T-cell (primary cell): ENCODE results near the gene PSPH. TPM values are rescaled to one million over a fixed set of nuclear protein-coding genes. Genes with fewer than 3 reads are reported as not detected.
"Not testable (repeated sequence)": the region's sequence is repeated elsewhere in the genome, so short reads cannot be mapped to it uniquely, and the experiment has no call there.

ENCODE experiments used
- ATAC-seq, 4 experiments: fragments of 200-7000 bp in 3 of 4; fragments of 150-1000 bp in 1 of 4; cut with Tn5 transposase; replicated peaks in 1 of 4; 1 replicate in 3 of 4; 2 replicates in 1 of 4; pipeline ENCODE4 v1.10.0; 2021; ENCODE audit warnings: moderate library complexity in 3 of 4, mild to moderate bottlenecking in 2 of 4, moderate number of reproducible peaks in 1 of 4
- CTCF ChIA-PET, 2 donors: fragments of 300-600 bp; sonication (Branson Sonifier 250); formaldehyde crosslinking; loops; one replicate each; lab custom pipeline; 2022; ENCODE audit warnings: antibody characterized with exemption in 2 of 2; lab: Charles Lee
- POLR2A ChIA-PET, 2 donors: fragments of 300-600 bp; sonication (Branson Sonifier 250); formaldehyde crosslinking; loops; one replicate each; lab custom pipeline; 2022; ENCODE audit warnings: antibody characterized with exemption in 2 of 2; lab: Charles Lee
- DNase-seq, 35 experiments: peaks; one replicate each; pipeline versions ENCODE4 v3.0.0 to v3.0.0-alpha.2; 2013 to 2023
- H3K27ac ChIP-seq: one replicate; pipeline ENCODE4 v1.5.1; 2013; ENCODE audit warnings: low read length
- H3K27me3 ChIP-seq, 2 experiments: replicated peaks in 1 of 2; 1 replicate in 1 of 2; 2 replicates in 1 of 2; pipeline versions ENCODE4 v1.6.1 to v1.7.0; 2013; ENCODE audit warnings: low read length in 1 of 2, mixed read lengths in 1 of 2; ENCODE audit not compliant: control insufficient read depth in 2 of 2, insufficient read depth in 2 of 2; ENCODE audit errors: extremely low read depth in 1 of 2
- H3K36me3 ChIP-seq, 2 donors: 1 replicate in 1 of 2; 2 replicates in 1 of 2; pipeline versions ENCODE4 v1.6.1 to v1.7.0; 2013; ENCODE audit warnings: low read length in 1 of 2; ENCODE audit not compliant: control insufficient read depth in 2 of 2, insufficient read depth in 1 of 2; ENCODE audit errors: extremely low read depth in 1 of 2
- H3K4me1 ChIP-seq, 2 experiments: 1 replicate in 1 of 2; 2 replicates in 1 of 2; pipeline versions ENCODE4 v1.6.1 to v1.7.0; 2013; ENCODE audit warnings: low read length in 2 of 2, mixed read lengths in 1 of 2; ENCODE audit not compliant: insufficient read depth in 2 of 2, control insufficient read depth in 1 of 2; ENCODE audit errors: extremely low read depth in 1 of 2
- H3K4me3 ChIP-seq, 2 donors: 1 replicate in 1 of 2; 2 replicates in 1 of 2; pipeline versions ENCODE4 v1.5.1 to v1.7.0; 2013; ENCODE audit warnings: mild to moderate bottlenecking in 2 of 2, low read length in 1 of 2, moderate library complexity in 1 of 2; ENCODE audit not compliant: control insufficient read depth in 1 of 2; ENCODE audit errors: extremely low read depth in 1 of 2
- H3K9me3 ChIP-seq: 2 replicates; pipeline ENCODE4 v1.7.0; 2013
- H3K27ac Mint-ChIP-seq, 2 donors: one replicate each; pipeline ENCODE4 v1.8.0; 2020 to 2021; ENCODE audit warnings: mild to moderate bottlenecking in 2 of 2, mixed read lengths in 2 of 2
- H3K27me3 Mint-ChIP-seq, 2 donors: one replicate each; pipeline ENCODE4 v1.8.0; 2021 to 2022; ENCODE audit warnings: mixed read lengths in 2 of 2
- H3K36me3 Mint-ChIP-seq: one replicate; pipeline ENCODE4 v1.8.0; 2021; ENCODE audit warnings: mixed read lengths
- H3K4me1 Mint-ChIP-seq, 3 donors: one replicate each; pipeline ENCODE4 v1.8.0; 2020 to 2022; ENCODE audit warnings: mixed read lengths in 3 of 3, mild to moderate bottlenecking in 1 of 3
- H3K4me3 Mint-ChIP-seq, 3 donors: one replicate each; pipeline ENCODE4 v1.8.0; 2020 to 2022; ENCODE audit warnings: mild to moderate bottlenecking in 3 of 3, mixed read lengths in 3 of 3, moderate library complexity in 3 of 3
- H3K9me3 Mint-ChIP-seq, 3 donors: one replicate each; pipeline ENCODE4 v1.8.0; 2020 to 2022; ENCODE audit warnings: mixed read lengths in 3 of 3
- WGBS: methylation state at CpG from one replicate; pipeline ENCODE4 v1.1.5; 2013; ENCODE audit warnings: missing lambda C conversion rate; ENCODE audit not compliant: insufficient coverage; 5-methylcytosine and 5-hydroxymethylcytosine counted together
- total RNA-seq, 35 experiments: library from RNA in 6 of 35; stranded (reverse) in 6 of 35; fragments of 120-200 nt in 1 of 35; gene quantifications; one replicate each; pipeline versions ENCODE4 v1.2.1 to v1.2.4 and lab custom pipeline; 2013 to 2026

Gene PSPH
- total RNA-seq, 5 donors from 2014 or later (not counting 1 experiment from before 2014, with no cell fraction given) = 1.9 to 8.3 (median 5.7) TPM

DNA sequence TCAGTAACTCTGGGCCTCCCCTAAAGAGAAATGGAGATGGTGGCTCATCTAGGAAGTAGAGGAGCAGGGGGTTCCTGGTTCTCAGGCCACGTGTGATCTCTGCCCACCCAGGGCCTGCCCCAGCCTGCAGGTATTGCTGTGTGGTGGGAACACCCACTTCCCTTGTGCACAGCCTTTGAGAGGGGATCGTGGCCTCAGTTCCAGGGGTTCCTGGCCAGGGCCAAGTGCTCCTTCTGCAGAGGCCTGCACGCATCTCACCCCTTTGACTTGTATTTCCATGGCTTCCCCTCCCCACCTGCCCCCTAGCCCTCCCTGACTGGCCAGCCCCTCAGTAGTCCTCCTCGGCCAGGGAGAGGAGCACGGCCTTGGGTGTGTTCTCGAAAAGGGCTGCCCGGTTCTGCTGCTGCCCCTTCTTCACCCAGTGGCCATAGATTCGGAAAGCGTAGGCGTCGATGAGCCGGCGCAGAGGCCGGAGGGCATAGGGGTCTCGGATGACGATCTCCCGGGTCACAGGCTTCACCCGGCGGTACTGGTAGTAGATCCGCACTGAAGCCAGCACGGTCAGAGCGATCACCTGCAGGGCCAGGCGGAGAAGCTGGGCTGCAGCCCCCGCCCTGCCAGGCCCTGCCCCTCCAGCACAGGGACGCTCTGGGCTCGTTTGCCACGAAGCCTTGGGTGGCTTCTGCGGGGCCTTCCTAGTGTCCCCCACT is 29.6 kb upstream of the PSPH start:
- H3K27me3 Mint-ChIP-seq, H3K4me1 ChIP-seq, ATAC-seq, H3K9me3 ChIP-seq, DNase-seq, H3K27ac ChIP-seq, H3K9me3 Mint-ChIP-seq, POLR2A ChIA-PET, H3K4me1 Mint-ChIP-seq, H3K4me3 Mint-ChIP-seq, H3K4me3 ChIP-seq, H3K27me3 ChIP-seq, H3K27ac Mint-ChIP-seq: not testable (repeated sequence)
- WGBS = 96% methylated on average over 27 of the region's 28 CpGs
- H3K36me3 ChIP-seq = peaks cover 28 to 37% of the 10 kb centered on the region in 2 donors
- CTCF ChIA-PET = interaction anchor here (0.6 kb wide), 2 partner anchors 16 to 133 kb away, joined by 3 to 4 read pairs; no protein-coding TSS in a partner anchor
- H3K36me3 Mint-ChIP-seq = peaks cover 14% of the 10 kb centered on the region

DNA sequence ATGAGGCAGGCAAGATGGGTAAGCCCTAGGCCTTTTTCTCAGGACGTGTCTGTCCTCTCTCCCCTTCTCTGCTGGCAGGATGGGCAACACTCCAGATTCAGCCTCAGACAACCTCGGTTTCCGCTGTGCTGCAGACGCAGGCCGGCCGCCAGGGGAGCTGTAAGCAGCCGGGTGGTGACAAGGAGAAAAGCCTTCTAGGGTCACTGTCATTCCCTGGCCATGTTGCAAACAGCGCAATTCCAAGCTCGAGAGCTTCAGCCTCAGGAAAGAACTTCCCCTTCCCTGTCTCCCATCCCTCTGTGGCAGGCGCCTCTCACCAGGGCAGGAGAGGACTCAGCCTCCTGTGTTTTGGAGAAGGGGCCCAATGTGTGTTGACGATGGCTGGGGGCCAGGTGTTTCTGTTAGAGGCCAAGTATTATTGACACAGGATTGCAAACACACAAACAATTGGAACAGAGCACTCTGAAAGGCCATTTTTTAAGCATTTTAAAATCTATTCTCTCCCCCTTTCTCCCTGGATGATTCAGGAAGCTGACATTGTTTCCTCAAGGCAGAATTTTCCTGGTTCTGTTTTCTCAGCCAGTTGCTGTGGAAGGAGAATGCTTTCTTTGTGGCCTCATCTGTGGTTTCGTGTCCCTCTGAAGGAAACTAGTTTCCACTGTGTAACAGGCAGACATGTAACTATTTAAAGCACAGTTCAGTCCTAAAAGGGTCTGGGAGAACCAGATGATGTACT is 28.4 kb upstream of the PSPH start:
- Histone ChIP-seq H3K4me1 (peaks cover 0 to under 1% of the 10 kb centered on the region in 2 experiments), H3K4me3 (no peak overlapping the region), H3K36me3 (peaks cover 28 to 37% of the 10 kb centered on the region in 2 donors), H3K9me3 (no peaks in the 10 kb centered on the region), H3K27me3 (no peaks in the 10 kb centered on the region), H3K27ac (no peak overlapping the region)
- 93% methylated on average over 8 of the region's 12 CpGs for WGBS
- DNase-seq = no peak
- no peak for ATAC-seq
- ChIA-PET POLR2A (interaction anchor here in 1 of 2 donors (0.6 kb wide), 1 partner anchor 51 kb away, joined by 9 read pairs; no protein-coding TSS in a partner anchor), CTCF (no interaction called here)
- Mint-ChIP-seq H3K27me3 (no peaks in the 10 kb centered on the region), H3K4me3 (no peak overlapping the region), H3K9me3 (no peaks in the 10 kb centered on the region), H3K4me1 (no peaks in the 10 kb centered on the region), H3K27ac (peak overlapping the region in 1 of 2 donors; percentile 22), H3K36me3 (peaks cover 14% of the 10 kb centered on the region)

DNA sequence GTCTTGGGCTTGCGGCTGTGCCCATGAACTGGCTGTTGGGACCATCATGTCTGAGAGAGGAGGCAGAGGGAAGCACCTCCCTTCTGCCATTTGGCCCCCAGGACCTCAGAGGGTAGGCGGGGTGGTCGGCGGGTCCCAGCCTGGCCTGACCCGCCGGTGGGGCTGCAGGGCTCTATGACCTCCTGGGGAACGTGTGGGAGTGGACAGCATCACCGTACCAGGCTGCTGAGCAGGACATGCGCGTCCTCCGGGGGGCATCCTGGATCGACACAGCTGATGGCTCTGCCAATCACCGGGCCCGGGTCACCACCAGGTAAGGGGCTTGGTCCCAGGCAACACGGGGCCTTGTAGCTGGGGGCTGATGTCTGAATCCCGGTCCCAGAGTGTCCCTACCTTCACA is 27.0 kb upstream of the PSPH start:
- ATAC-seq (no peak), DNase-seq (no peak)
- Mint-ChIP-seq H3K9me3 (no peaks in the 10 kb centered on the region), H3K27ac (no peak overlapping the region), H3K27me3 (no peaks in the 10 kb centered on the region), H3K4me1 (peaks cover 5 to 7% (median 6%) of the 10 kb centered on the region in 3 donors), H3K36me3 (peaks cover 17% of the 10 kb centered on the region), H3K4me3 (no peak overlapping the region)
- Histone ChIP-seq H3K27me3 (no peaks in the 10 kb centered on the region), H3K27ac (no peak overlapping the region), H3K4me3 (no peak overlapping the region), H3K9me3 (no peaks in the 10 kb centered on the region), H3K36me3 (peaks cover 25 to 41% of the 10 kb centered on the region in 2 donors), H3K4me1 (peaks cover 0 to 8% of the 10 kb centered on the region in 2 experiments)
- ChIA-PET POLR2A (interaction anchor here (0.6 to 0.7 kb wide), 2 partner anchors 20 to 64 kb away, joined by 3 read pairs; no protein-coding TSS in a partner anchor), CTCF (interaction anchor here in 1 of 2 donors (0.6 kb wide), 1 partner anchor 49 kb away, joined by 3 read pairs; no protein-coding TSS in a partner anchor)
- WGBS = 97% methylated on average over 9 of the region's 16 CpGs

- Mint-ChIP-seq H3K9me3 (no peaks in the 10 kb centered on the region), H3K27ac (peak overlapping the region in 1 of 2 donors; percentile 4), H3K27me3 (no peaks in the 10 kb centered on the region), H3K36me3 (peaks cover 21% of the 10 kb centered on the region), H3K4me3 (no peak overlapping the region), H3K4me1 (peaks cover 5 to 7% (median 6%) of the 10 kb centered on the region in 3 donors)
- CTCF ChIA-PET = interaction anchor here (0.6 to 1.1 kb wide), 2 partner anchors 49 to 72 kb away, joined by 3 read pairs; no protein-coding TSS in a partner anchor
- no peak overlapping the region for H3K4me3 ChIP-seq
- no CpG with 5 or more reads among the region's 3 CpGs for WGBS
- H3K4me1 ChIP-seq = peaks cover 0 to 8% of the 10 kb centered on the region in 2 experiments
- POLR2A ChIA-PET = no interaction called here
- H3K36me3 ChIP-seq = peaks cover 22 to 46% of the 10 kb centered on the region in 2 donors
- ATAC-seq = no peak
- H3K27me3 ChIP-seq = no peaks in the 10 kb centered on the region
- H3K27ac ChIP-seq = no peak overlapping the region
- no peaks in the 10 kb centered on the region for H3K9me3 ChIP-seq
- DNase-seq = no peak
These were observed 26.4 kb upstream of the PSPH start for GRCh38 chr7:56077681-56078080.

GRCh38 chr7:56074371-56074791 is 23.1 kb upstream of the PSPH start:
- no peak overlapping the region for H3K4me3 Mint-ChIP-seq
- peaks cover 25% of the 10 kb centered on the region for H3K36me3 Mint-ChIP-seq
- no peak overlapping the region for H3K4me3 ChIP-seq
- H3K9me3 ChIP-seq = no peaks in the 10 kb centered on the region
- 17% methylated on average over 10 of the region's 19 CpGs for whole genome bisulfite sequencing
- no peaks in the 10 kb centered on the region for H3K9me3 Mint-ChIP-seq
- ChIA-PET POLR2A (interaction anchor here (0.6 kb wide), 3 partner anchors 21 to 60 kb away, joined by 3 to 4 read pairs (median 3); partner anchors contain the start of gene PSPH (in 1 of the 2)), CTCF (interaction anchor here (0.8 to 3.8 kb wide), 14 partner anchors 10 to 793 kb away, joined by 3 to 32 read pairs (median 7); partner anchors contain the start of genes PSPH (in 2 of the 2), SUMF2 (in 2 of the 2), CCT6A (in 1 of the 2) and CHCHD2 (in 1 of the 2))
- H3K4me1 Mint-ChIP-seq = peaks cover 5 to 7% (median 6%) of the 10 kb centered on the region in 3 donors
- H3K36me3 ChIP-seq = peaks cover 30 to 48% of the 10 kb centered on the region in 2 donors
- H3K27me3 ChIP-seq = no peaks in the 10 kb centered on the region
- H3K4me1 ChIP-seq = peaks cover 0 to 8% of the 10 kb centered on the region in 2 experiments
- H3K27ac Mint-ChIP-seq = no peak overlapping the region
- peak; percentile 82 to 89 (median 82) for ATAC-seq
- H3K27me3 Mint-ChIP-seq = no peaks in the 10 kb centered on the region
- peak in 34 of 35 experiments; percentile 10 to 75 (median 47) for DNase-seq
- no peak overlapping the region for H3K27ac ChIP-seq

DNA sequence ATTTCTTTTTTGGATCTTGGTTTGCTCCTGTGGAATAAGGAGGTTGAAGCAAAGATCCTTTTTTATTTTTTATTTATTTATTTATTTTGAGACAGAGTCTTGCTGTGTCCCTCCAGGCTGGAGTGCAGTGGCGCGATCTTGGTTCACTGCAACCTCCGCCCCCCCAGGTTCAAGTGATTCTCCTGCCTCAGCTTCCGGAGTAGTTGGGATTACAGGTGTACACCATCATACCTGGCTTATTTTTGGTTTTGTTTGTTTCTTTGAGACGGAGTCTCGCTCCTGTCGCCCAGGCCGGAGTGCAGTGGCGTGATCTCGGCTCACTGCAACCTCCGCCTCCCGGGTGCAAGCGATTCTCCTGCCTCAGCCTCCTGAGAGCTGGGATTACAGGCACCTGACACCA is 15.1 kb upstream of the PSPH start:
- POLR2A ChIA-PET = interaction anchor here in 1 of 2 donors (1.2 kb wide), 1 partner anchor 15 kb away, joined by 4 read pairs; the partner anchor contains the start of genes CCT6A and PSPH
- H3K4me3 ChIP-seq, CTCF ChIA-PET, H3K27ac ChIP-seq, H3K9me3 Mint-ChIP-seq, H3K27me3 Mint-ChIP-seq, H3K27me3 ChIP-seq, ATAC-seq, H3K9me3 ChIP-seq, DNase-seq, H3K27ac Mint-ChIP-seq: not testable (repeated sequence)
- WGBS = 91% methylated on average over 13 of the region's 13 CpGs
- H3K4me1 ChIP-seq = peaks cover 7 to 21% of the 10 kb centered on the region in 2 experiments
- peaks cover 14 to 34% of the 10 kb centered on the region in 2 donors for H3K36me3 ChIP-seq
- Mint-ChIP-seq H3K4me1 (peaks cover 28 to 31% (median 29%) of the 10 kb centered on the region in 3 donors), H3K4me3 (peak overlapping the region in 1 of 3 donors; percentile 1), H3K36me3 (peaks cover 33% of the 10 kb centered on the region)
